ENCODE results near the gene ITGA7. TPM values are rescaled to one million over a fixed set of nuclear protein-coding genes. Genes with fewer than 3 reads are reported as not detected.

ITGA7 gene
- total and polyA plus RNA-seq, 9 donors = 4.9 to 69.6 (median 25.9) TPM

- 80 to 89% (median 87%) methylated on average over 7 of the region's 7 CpGs for WGBS, 3 donors
- TF ChIP-seq POLR2A (IDR thresholded peaks at IDR 0.05) = no peak
- no peak for TF ChIP-seq EP300 (IDR thresholded peaks at IDR 0.05)
- no peak for TF ChIP-seq CTCF (IDR thresholded peaks at IDR 0.05)
- intact Hi-C loops (cut with DNase I) = no loop called here
- Histone ChIP-seq H3K27ac (no peak overlapping the region), H3K9me3 (no peaks in the 10 kb centered on the region), H3K4me1 (ENCODE audit: insufficient read depth) (no peaks in the 10 kb centered on the region), H3K36me3 (no peaks in the 10 kb centered on the region), H3K4me3 (no peak overlapping the region), H3K27me3 (no peaks in the 10 kb centered on the region)
- DNase-seq = peak in 1 of 5 donors; percentile 5
These were observed 24.0 kb downstream of the ITGA7 start for GRCh38 chr12:55683676-55684075.

- TF ChIP-seq POLR2A (IDR thresholded peaks at IDR 0.05) (no peak), EP300 (IDR thresholded peaks at IDR 0.05) (no peak), CTCF (IDR thresholded peaks at IDR 0.05) (no peak)
- Histone ChIP-seq H3K4me3 (peak overlapping the region; percentile 6), H3K27me3 (no peaks in the 10 kb centered on the region), H3K9me3 (no peaks in the 10 kb centered on the region), H3K36me3 (no peaks in the 10 kb centered on the region), H3K4me1 (ENCODE audit: insufficient read depth) (no peaks in the 10 kb centered on the region), H3K27ac (no peak overlapping the region)
- intact Hi-C loops (cut with DNase I) = no loop called here
- peak in 1 of 5 donors; percentile 18 for DNase-seq
- WGBS, 3 donors = 80 to 85% (median 82%) methylated on average over 13 of the region's 13 CpGs
These were observed 25.5 kb downstream of the ITGA7 start for GRCh38 chr12:55682087-55682796.

GRCh38 chr12:55681142-55682077 is 26.3 kb downstream of the ITGA7 start:
- intact Hi-C loops (cut with DNase I) = no loop called here

More at GRCh38 chr12:55681142-55682077, 26.3 kb downstream of the ITGA7 start:
- Histone ChIP-seq H3K9me3 (no peaks in the 10 kb centered on the region), H3K27me3 (no peaks in the 10 kb centered on the region), H3K27ac (no peak overlapping the region), H3K36me3 (no peaks in the 10 kb centered on the region), H3K4me3 (peak overlapping the region; percentile 6), H3K4me1 (ENCODE audit: insufficient read depth) (no peaks in the 10 kb centered on the region)
- peak in 1 of 5 donors; percentile 49 for DNase-seq
- 12 to 19% (median 14%) methylated on average over 17 of the region's 17 CpGs for WGBS, 3 donors
- no peak for TF ChIP-seq CTCF (IDR thresholded peaks at IDR 0.05)
- no peak for TF ChIP-seq POLR2A (IDR thresholded peaks at IDR 0.05)
- no peak for TF ChIP-seq EP300 (IDR thresholded peaks at IDR 0.05)

Measured in ovary (tissue), 9 donors.